ENCODE data around the gene GOLIM4.

The GOLIM4 gene

GRCh38 chr3:167973901-167974300, 121.8 kb downstream of the GOLIM4 start:
- no peak for DNase-seq (ENCODE audit: low read depth, low spot score)
- H3K27me3 ChIP-seq (ENCODE audit: insufficient read depth, insufficient read length), result no peaks in the 10 kb centered on the region
- no peak overlapping the region for H3K4me3 ChIP-seq (ENCODE audit: insufficient read length, low read depth)
- no peaks in the 10 kb centered on the region for H3K9me3 ChIP-seq (ENCODE audit: insufficient read depth, low read length)
- H3K9ac ChIP-seq (ENCODE audit: insufficient read length, low read depth), result no peak overlapping the region
- no peaks in the 10 kb centered on the region for H3K36me3 ChIP-seq (ENCODE audit: insufficient read depth, insufficient read length, low read length)
- H3K4me1 ChIP-seq (ENCODE audit: insufficient read depth, insufficient read length), result no peaks in the 10 kb centered on the region
- TF ChIP-seq YY1 (IDR thresholded peaks at IDR 0.05; ENCODE audit: insufficient read depth, insufficient read length) (no peak), SUZ12 (IDR thresholded peaks at IDR 0.05; ENCODE audit: extremely low read depth, insufficient read depth, insufficient read length) (no peak), ZNF274 (IDR thresholded peaks at IDR 0.05; ENCODE audit: low read depth, low read length) (no peak)

DNA sequence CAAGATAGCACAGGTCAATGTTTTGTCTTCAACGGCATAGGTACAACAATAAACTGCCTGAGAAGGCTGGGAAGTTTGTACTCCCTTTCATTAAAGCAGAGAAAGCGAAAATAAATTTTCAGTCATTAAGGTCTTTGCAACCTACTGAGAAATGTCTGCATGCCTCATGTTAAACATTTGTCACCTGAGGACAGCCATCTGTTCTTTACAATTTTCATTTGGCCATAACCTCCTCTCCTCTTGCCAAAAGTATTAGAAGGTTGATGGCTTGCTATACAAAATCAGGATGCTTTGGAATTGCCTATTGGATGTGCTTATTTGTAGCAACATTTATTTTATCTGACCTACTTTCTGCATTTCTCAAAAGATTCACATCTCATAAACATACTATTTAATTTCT, 122.7 kb downstream of the GOLIM4 start:
- TF ChIP-seq ZNF274 (IDR thresholded peaks at IDR 0.05; ENCODE audit: low read depth, low read length) (no peak), SUZ12 (IDR thresholded peaks at IDR 0.05; ENCODE audit: extremely low read depth, insufficient read depth, insufficient read length) (no peak), YY1 (IDR thresholded peaks at IDR 0.05; ENCODE audit: insufficient read depth, insufficient read length) (no peak)
- no peaks in the 10 kb centered on the region for H3K27me3 ChIP-seq (ENCODE audit: insufficient read depth, insufficient read length)
- H3K4me1 ChIP-seq (ENCODE audit: insufficient read depth, insufficient read length), result no peaks in the 10 kb centered on the region
- no peaks in the 10 kb centered on the region for H3K9me3 ChIP-seq (ENCODE audit: insufficient read depth, low read length)
- no peak overlapping the region for H3K9ac ChIP-seq (ENCODE audit: insufficient read length, low read depth)
- no peak overlapping the region for H3K4me3 ChIP-seq (ENCODE audit: insufficient read length, low read depth)
- H3K36me3 ChIP-seq (ENCODE audit: insufficient read depth, insufficient read length, low read length), result no peaks in the 10 kb centered on the region
- no peak for DNase-seq (ENCODE audit: low read depth, low spot score)

DNA sequence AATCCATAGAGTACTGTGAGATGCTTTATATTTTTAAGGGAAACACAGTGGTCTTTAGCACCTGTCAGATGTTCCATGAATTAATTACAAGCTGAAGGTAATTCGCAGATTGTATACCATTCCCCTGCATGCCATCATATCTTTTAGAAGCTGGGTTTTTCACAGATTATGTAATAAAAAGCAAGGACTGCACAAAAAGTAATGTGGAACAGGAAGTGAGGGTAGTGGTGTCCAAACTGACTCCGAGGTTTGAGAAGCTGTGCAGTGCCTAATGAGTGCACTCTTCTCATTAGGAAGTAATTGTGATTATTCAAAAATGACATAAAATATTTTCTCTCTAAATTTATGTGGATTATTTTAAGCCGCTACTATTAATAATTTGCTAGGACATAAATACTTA, 123.2 kb downstream of the GOLIM4 start:
- TF ChIP-seq YY1 (IDR thresholded peaks at IDR 0.05; ENCODE audit: insufficient read depth, insufficient read length), result no peak
- TF ChIP-seq SUZ12 (IDR thresholded peaks at IDR 0.05; ENCODE audit: extremely low read depth, insufficient read depth, insufficient read length), result no peak
- no peak for TF ChIP-seq ZNF274 (IDR thresholded peaks at IDR 0.05; ENCODE audit: low read depth, low read length)
- H3K4me3 ChIP-seq (ENCODE audit: insufficient read length, low read depth), result no peak overlapping the region
- H3K9me3 ChIP-seq (ENCODE audit: insufficient read depth, low read length), result no peaks in the 10 kb centered on the region
- no peak overlapping the region for H3K9ac ChIP-seq (ENCODE audit: insufficient read length, low read depth)
- DNase-seq (ENCODE audit: low read depth, low spot score), result no peak
- H3K36me3 ChIP-seq (ENCODE audit: insufficient read depth, insufficient read length, low read length), result no peaks in the 10 kb centered on the region
- no peaks in the 10 kb centered on the region for H3K4me1 ChIP-seq (ENCODE audit: insufficient read depth, insufficient read length)
- no peaks in the 10 kb centered on the region for H3K27me3 ChIP-seq (ENCODE audit: insufficient read depth, insufficient read length)

GRCh38 chr3:167969548-167969947, 126.2 kb downstream of the GOLIM4 start:
- H3K9ac ChIP-seq (ENCODE audit: insufficient read length, low read depth), result no peak overlapping the region
- H3K4me3 ChIP-seq (ENCODE audit: insufficient read length, low read depth), result no peak overlapping the region
- no peaks in the 10 kb centered on the region for H3K9me3 ChIP-seq (ENCODE audit: insufficient read depth, low read length)
- no peaks in the 10 kb centered on the region for H3K4me1 ChIP-seq (ENCODE audit: insufficient read depth, insufficient read length)
- TF ChIP-seq YY1 (IDR thresholded peaks at IDR 0.05; ENCODE audit: insufficient read depth, insufficient read length), result no peak
- TF ChIP-seq SUZ12 (IDR thresholded peaks at IDR 0.05; ENCODE audit: extremely low read depth, insufficient read depth, insufficient read length), result no peak
- no peak for TF ChIP-seq ZNF274 (IDR thresholded peaks at IDR 0.05; ENCODE audit: low read depth, low read length)
- H3K36me3 ChIP-seq (ENCODE audit: insufficient read depth, insufficient read length, low read length), result no peaks in the 10 kb centered on the region
- no peak for DNase-seq (ENCODE audit: low read depth, low spot score)
- H3K27me3 ChIP-seq (ENCODE audit: insufficient read depth, insufficient read length), result no peaks in the 10 kb centered on the region

- no peak for DNase-seq (ENCODE audit: low read depth, low spot score)
- Histone ChIP-seq H3K9me3 (ENCODE audit: insufficient read depth, low read length) (no peaks in the 10 kb centered on the region), H3K27me3 (ENCODE audit: insufficient read depth, insufficient read length) (no peaks in the 10 kb centered on the region), H3K36me3 (ENCODE audit: insufficient read depth, insufficient read length, low read length) (no peaks in the 10 kb centered on the region), H3K4me3 (ENCODE audit: insufficient read length, low read depth) (no peak overlapping the region), H3K4me1 (ENCODE audit: insufficient read depth, insufficient read length) (no peaks in the 10 kb centered on the region), H3K9ac (ENCODE audit: insufficient read length, low read depth) (no peak overlapping the region)
- TF ChIP-seq SUZ12 (IDR thresholded peaks at IDR 0.05; ENCODE audit: extremely low read depth, insufficient read depth, insufficient read length), result no peak
- no peak for TF ChIP-seq ZNF274 (IDR thresholded peaks at IDR 0.05; ENCODE audit: low read depth, low read length)
- no peak for TF ChIP-seq YY1 (IDR thresholded peaks at IDR 0.05; ENCODE audit: insufficient read depth, insufficient read length)
Observed at GRCh38 chr3:167967257-167968036, 128.3 kb downstream of the GOLIM4 start.

All from NT2/D1 (cell line).